HG03469 (cell line): ENCODE data around the gene PIK3CD.

Source experiments
- ATAC-seq: cut with Tn5 transposase; IDR thresholded peaks from one replicate; pipeline ENCODE4 v1.9.1; 2021; ENCODE audit warnings: mild to moderate bottlenecking, moderate library complexity, moderate number of reproducible peaks; ENCODE audit not compliant: unreplicated experiment

PIK3CD gene

GRCh38 chr1:9763914-9764313, 112.4 kb downstream of the PIK3CD start:
- no peak for ATAC-seq

GRCh38 chr1:9764550-9764949, 113.0 kb downstream of the PIK3CD start:
- no peak for ATAC-seq

- no peak for ATAC-seq
These were observed 115.4 kb downstream of the PIK3CD start for GRCh38 chr1:9766759-9767442.

- ATAC-seq = no peak
These were observed 116.6 kb downstream of the PIK3CD start for GRCh38 chr1:9767964-9768668.

- ATAC-seq = no peak
These were observed 117.5 kb downstream of the PIK3CD start for GRCh38 chr1:9768983-9769382.

- ATAC-seq = no peak
These were observed 118.8 kb downstream of the PIK3CD start for GRCh38 chr1:9770298-9770697.

- ATAC-seq = no peak
These were observed 123.5 kb downstream of the PIK3CD start for GRCh38 chr1:9774712-9775679.

- no peak for ATAC-seq
These were observed 125.2 kb downstream of the PIK3CD start for GRCh38 chr1:9776685-9777084.
